HEK293 (cell line): ENCODE data around the gene CMKLR1.

ENCODE experiments used
- CTCF ChIA-PET: fragments of 350-600 bp; formaldehyde crosslinking; extraction: SDS; loops from one replicate; lab custom pipeline; 2021; ENCODE audit warnings: antibody characterized with exemption; lab: Yijun Ruan, JAX
- POLR2A ChIA-PET: fragments of 300-600 bp; formaldehyde crosslinking; extraction: SDS; loops from one replicate; lab custom pipeline; 2020; ENCODE audit warnings: antibody characterized with exemption, inconsistent platforms; lab: Yijun Ruan, JAX
- H3K27ac ChIP-seq: fragments of 200-500 bp; sonication (Bioruptor generic); 2 replicates; pipeline ENCODE4 v1.5.1; 2014; ENCODE audit warnings: low read depth, low read length, control low read depth, inconsistent platforms; ENCODE audit errors: extremely low read depth
- H3K36me3 ChIP-seq, 2 experiments: fragments of 200-500 bp in 1 of 2; sonication (Bioruptor generic) in 1 of 2; 1 replicate in 1 of 2; 2 replicates in 1 of 2; pipeline ENCODE4 v1.5.1; 2014 to 2017; ENCODE audit warnings: inconsistent platforms in 2 of 2, low read length in 2 of 2; ENCODE audit not compliant: control insufficient read depth in 2 of 2, insufficient read depth in 1 of 2
- H3K4me1 ChIP-seq: fragments of 200-500 bp; sonication (Bioruptor generic); 2 replicates; pipeline ENCODE4 v1.5.1; 2014; ENCODE audit warnings: mild to moderate bottlenecking, low read length, inconsistent platforms; ENCODE audit not compliant: control insufficient read depth, insufficient read depth
- H3K4me3 ChIP-seq: 2 replicates; pipeline ENCODE4 v1.5.1; 2011; ENCODE audit warnings: low read depth, mild to moderate bottlenecking, control low read depth, low read length, moderate library complexity
- H3K9me3 ChIP-seq: fragments of 200-500 bp; sonication (Bioruptor generic); 2 replicates; pipeline ENCODE4 v1.5.1; 2014; ENCODE audit warnings: low read depth, low read length, inconsistent platforms; ENCODE audit not compliant: control insufficient read depth, insufficient read depth
- HOXD13 ChIP-seq: sonication (generic); formaldehyde crosslinking; IDR thresholded peaks from 2 replicates; pipeline ENCODE4 v1.8.0; 2022; ENCODE audit warnings: missing genetic modification reagents, borderline replicate concordance
- MEIS1 ChIP-seq: sonication (generic); formaldehyde crosslinking; IDR thresholded peaks from 2 replicates; pipeline ENCODE4 v1.8.1; 2022; ENCODE audit warnings: missing genetic modification reagents, mild to moderate bottlenecking, borderline replicate concordance
- OVOL3 ChIP-seq: fragments of 450-650 bp; formaldehyde crosslinking; IDR thresholded peaks from 2 replicates; pipeline ENCODE4 v1.5.1; 2016; ENCODE audit warnings: missing biosample characterization, missing genetic modification characterization
- SP3 ChIP-seq: fragments of 450-650 bp; formaldehyde crosslinking; IDR thresholded peaks from 2 replicates; pipeline ENCODE4 v1.5.1; 2016; ENCODE audit warnings: missing biosample characterization, missing genetic modification characterization
- ZIC2 ChIP-seq: fragments of 450-650 bp; formaldehyde crosslinking; IDR thresholded peaks from 2 replicates; pipeline ENCODE4 v1.5.1; 2016; ENCODE audit warnings: missing biosample characterization, missing genetic modification characterization
- ZNF138 ChIP-seq: fragments of 450-650 bp; formaldehyde crosslinking; IDR thresholded peaks from 2 replicates; pipeline ENCODE4 v1.5.1; 2016; ENCODE audit warnings: missing biosample characterization, missing genetic modification characterization, borderline replicate concordance
- ZNF16 ChIP-seq: fragments of 450-650 bp; formaldehyde crosslinking; IDR thresholded peaks from 2 replicates; pipeline ENCODE4 v1.5.1; 2016; ENCODE audit warnings: low read depth, missing biosample characterization, missing genetic modification characterization
- ZNF292 ChIP-seq: fragments of 450-650 bp; formaldehyde crosslinking; IDR thresholded peaks from 2 replicates; pipeline ENCODE4 v1.5.1; 2016; ENCODE audit warnings: low read depth, missing biosample characterization, missing genetic modification characterization, borderline replicate concordance
- ZNF426 ChIP-seq: fragments of 450-650 bp; formaldehyde crosslinking; IDR thresholded peaks from 2 replicates; pipeline ENCODE4 v1.5.1; 2017; ENCODE audit warnings: missing biosample characterization, missing genetic modification characterization, mild to moderate bottlenecking, inconsistent platforms, moderate library complexity
- ZNF544 ChIP-seq: fragments of 450-650 bp; formaldehyde crosslinking; IDR thresholded peaks from 2 replicates; pipeline ENCODE4 v1.5.0; 2017; ENCODE audit warnings: missing biosample characterization, missing genetic modification characterization
- ZNF610 ChIP-seq: fragments of 450-650 bp; formaldehyde crosslinking; IDR thresholded peaks from 2 replicates; pipeline ENCODE4 v1.5.1; 2016; ENCODE audit warnings: missing biosample characterization, missing genetic modification characterization, borderline replicate concordance
- ZNF792 ChIP-seq: fragments of 450-650 bp; formaldehyde crosslinking; IDR thresholded peaks from 2 replicates; pipeline ENCODE4 v1.5.1; 2016; ENCODE audit warnings: missing biosample characterization, missing genetic modification characterization
- ZSCAN23 ChIP-seq: fragments of 450-650 bp; formaldehyde crosslinking; IDR thresholded peaks from 2 replicates; pipeline ENCODE4 v1.5.1; 2016; ENCODE audit warnings: missing biosample characterization, missing genetic modification characterization
- TF ChIP-seq, protein P1 (sequence below): fragments of 450-650 bp; formaldehyde crosslinking; IDR thresholded peaks from 2 replicates; pipeline ENCODE4 v1.5.1; 2016; ENCODE audit warnings: missing biosample characterization, missing genetic modification characterization
- TF ChIP-seq, protein P2 (sequence below): fragments of 450-650 bp; formaldehyde crosslinking; IDR thresholded peaks from 2 replicates; pipeline ENCODE4 v1.5.1; 2016; ENCODE audit warnings: missing biosample characterization, missing genetic modification characterization
- TF ChIP-seq, protein P3 (sequence below): fragments of 450-650 bp; formaldehyde crosslinking; IDR thresholded peaks from 2 replicates; pipeline ENCODE4 v1.5.1; 2017; ENCODE audit warnings: missing biosample characterization, missing genetic modification characterization
- TF ChIP-seq, protein P4 (sequence below): fragments of 450-650 bp; formaldehyde crosslinking; IDR thresholded peaks from 2 replicates; pipeline ENCODE4 v1.5.1; 2016; ENCODE audit warnings: missing biosample characterization, missing genetic modification characterization

Gene CMKLR1

DNA sequence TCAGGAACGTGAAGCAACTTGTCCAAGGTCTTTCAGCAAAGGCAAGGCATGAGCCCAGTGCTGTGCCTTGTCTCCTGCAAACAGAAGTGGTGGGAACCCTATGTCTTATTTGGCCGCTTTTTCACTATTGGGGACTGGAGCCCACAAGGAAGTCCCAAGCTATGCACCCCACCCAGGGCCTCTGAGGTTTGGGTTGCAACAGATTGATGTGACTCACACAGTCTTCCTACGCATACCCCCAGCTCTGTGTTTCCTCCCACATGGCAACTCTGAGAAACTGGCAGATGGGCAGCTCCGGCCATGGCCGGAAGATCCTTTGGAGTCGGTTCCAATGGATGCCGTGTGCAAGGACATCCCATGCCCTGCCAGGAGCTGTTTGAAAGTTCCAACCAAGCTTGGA, 28.3 kb upstream of the CMKLR1 start (continued):
- TF ChIP-seq ZNF610 (tag by site-specific recombination), result no peak

DNA sequence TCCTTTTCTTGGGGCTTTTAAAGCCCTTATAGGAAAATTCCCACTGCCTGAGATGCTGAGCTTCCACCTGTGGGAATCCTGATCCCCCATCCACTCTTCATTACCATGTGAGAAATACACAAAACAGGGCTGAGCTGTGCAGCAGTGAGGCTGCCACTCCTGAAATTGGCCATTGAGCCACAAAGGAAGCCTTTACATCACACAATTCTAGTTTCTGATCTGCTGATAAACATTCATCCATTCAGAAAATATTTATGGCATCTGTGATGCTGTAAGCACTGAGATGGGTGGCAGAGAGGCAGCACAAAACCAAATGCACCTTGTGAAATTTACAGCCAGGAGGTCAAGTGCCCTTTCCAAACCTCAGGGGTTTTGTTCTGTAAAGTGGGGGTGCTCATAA, 26.2 kb upstream of the CMKLR1 start:
- POLR2A ChIA-PET, result no interaction called here
- Histone ChIP-seq H3K4me3 (no peak overlapping the region), H3K27ac (no peak overlapping the region), H3K36me3 (no peaks in the 10 kb centered on the region), H3K9me3 (no peaks in the 10 kb centered on the region), H3K4me1 (no peaks in the 10 kb centered on the region)
- CTCF ChIA-PET, result no interaction called here
- TF ChIP-seq, protein P1, sequence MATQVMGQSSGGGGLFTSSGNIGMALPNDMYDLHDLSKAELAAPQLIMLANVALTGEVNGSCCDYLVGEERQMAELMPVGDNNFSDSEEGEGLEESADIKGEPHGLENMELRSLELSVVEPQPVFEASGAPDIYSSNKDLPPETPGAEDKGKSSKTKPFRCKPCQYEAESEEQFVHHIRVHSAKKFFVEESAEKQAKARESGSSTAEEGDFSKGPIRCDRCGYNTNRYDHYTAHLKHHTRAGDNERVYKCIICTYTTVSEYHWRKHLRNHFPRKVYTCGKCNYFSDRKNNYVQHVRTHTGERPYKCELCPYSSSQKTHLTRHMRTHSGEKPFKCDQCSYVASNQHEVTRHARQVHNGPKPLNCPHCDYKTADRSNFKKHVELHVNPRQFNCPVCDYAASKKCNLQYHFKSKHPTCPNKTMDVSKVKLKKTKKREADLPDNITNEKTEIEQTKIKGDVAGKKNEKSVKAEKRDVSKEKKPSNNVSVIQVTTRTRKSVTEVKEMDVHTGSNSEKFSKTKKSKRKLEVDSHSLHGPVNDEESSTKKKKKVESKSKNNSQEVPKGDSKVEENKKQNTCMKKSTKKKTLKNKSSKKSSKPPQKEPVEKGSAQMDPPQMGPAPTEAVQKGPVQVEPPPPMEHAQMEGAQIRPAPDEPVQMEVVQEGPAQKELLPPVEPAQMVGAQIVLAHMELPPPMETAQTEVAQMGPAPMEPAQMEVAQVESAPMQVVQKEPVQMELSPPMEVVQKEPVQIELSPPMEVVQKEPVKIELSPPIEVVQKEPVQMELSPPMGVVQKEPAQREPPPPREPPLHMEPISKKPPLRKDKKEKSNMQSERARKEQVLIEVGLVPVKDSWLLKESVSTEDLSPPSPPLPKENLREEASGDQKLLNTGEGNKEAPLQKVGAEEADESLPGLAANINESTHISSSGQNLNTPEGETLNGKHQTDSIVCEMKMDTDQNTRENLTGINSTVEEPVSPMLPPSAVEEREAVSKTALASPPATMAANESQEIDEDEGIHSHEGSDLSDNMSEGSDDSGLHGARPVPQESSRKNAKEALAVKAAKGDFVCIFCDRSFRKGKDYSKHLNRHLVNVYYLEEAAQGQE (tag by site-specific recombination), result no peak
- TF ChIP-seq ZIC2 (tag by site-specific recombination) (no peak), ZSCAN23 (tag by site-specific recombination) (no peak), ZNF792 (no peak)

DNA sequence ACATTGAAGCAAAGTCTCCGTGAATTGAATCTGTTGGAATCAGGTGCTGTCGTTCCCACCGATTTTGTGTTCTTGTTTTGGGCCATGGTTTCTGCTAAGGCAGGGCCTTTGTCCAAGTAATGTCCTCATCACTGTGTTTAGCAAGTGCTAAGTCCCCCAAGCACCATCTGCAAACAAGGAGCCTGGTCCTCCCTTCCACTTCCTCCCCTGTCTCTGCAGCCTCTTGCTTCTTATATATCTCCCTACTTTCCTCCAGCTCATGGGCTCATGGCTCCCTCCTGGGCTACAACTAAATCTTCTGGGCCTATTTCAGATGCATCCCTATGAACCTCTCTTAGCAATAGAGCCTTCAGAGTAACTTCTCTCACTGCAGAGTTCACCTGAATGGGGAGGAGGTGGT, 25.8 kb upstream of the CMKLR1 start:
- H3K4me1 ChIP-seq, result no peaks in the 10 kb centered on the region
- CTCF ChIA-PET, result no interaction called here
- POLR2A ChIA-PET, result no interaction called here
- no peak overlapping the region for H3K4me3 ChIP-seq
- TF ChIP-seq, protein P2, sequence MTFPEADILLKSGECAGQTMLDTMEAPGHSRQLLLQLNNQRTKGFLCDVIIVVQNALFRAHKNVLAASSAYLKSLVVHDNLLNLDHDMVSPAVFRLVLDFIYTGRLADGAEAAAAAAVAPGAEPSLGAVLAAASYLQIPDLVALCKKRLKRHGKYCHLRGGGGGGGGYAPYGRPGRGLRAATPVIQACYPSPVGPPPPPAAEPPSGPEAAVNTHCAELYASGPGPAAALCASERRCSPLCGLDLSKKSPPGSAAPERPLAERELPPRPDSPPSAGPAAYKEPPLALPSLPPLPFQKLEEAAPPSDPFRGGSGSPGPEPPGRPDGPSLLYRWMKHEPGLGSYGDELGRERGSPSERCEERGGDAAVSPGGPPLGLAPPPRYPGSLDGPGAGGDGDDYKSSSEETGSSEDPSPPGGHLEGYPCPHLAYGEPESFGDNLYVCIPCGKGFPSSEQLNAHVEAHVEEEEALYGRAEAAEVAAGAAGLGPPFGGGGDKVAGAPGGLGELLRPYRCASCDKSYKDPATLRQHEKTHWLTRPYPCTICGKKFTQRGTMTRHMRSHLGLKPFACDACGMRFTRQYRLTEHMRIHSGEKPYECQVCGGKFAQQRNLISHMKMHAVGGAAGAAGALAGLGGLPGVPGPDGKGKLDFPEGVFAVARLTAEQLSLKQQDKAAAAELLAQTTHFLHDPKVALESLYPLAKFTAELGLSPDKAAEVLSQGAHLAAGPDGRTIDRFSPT, result no peak
- no peak for TF ChIP-seq HOXD13 (CRISPR knock-in tag)
- TF ChIP-seq ZNF16 (tag by site-specific recombination), result no peak
- TF ChIP-seq ZNF292 (tag by site-specific recombination), result no peak
- TF ChIP-seq ZNF138 (tag by site-specific recombination), result no peak
- TF ChIP-seq ZNF426 (tag by site-specific recombination), result no peak
- TF ChIP-seq SP3 (tag by site-specific recombination), result no peak
- no peak for TF ChIP-seq ZNF544 (tag by site-specific recombination)
- TF ChIP-seq OVOL3 (tag by site-specific recombination), result no peak
- TF ChIP-seq, protein P3, sequence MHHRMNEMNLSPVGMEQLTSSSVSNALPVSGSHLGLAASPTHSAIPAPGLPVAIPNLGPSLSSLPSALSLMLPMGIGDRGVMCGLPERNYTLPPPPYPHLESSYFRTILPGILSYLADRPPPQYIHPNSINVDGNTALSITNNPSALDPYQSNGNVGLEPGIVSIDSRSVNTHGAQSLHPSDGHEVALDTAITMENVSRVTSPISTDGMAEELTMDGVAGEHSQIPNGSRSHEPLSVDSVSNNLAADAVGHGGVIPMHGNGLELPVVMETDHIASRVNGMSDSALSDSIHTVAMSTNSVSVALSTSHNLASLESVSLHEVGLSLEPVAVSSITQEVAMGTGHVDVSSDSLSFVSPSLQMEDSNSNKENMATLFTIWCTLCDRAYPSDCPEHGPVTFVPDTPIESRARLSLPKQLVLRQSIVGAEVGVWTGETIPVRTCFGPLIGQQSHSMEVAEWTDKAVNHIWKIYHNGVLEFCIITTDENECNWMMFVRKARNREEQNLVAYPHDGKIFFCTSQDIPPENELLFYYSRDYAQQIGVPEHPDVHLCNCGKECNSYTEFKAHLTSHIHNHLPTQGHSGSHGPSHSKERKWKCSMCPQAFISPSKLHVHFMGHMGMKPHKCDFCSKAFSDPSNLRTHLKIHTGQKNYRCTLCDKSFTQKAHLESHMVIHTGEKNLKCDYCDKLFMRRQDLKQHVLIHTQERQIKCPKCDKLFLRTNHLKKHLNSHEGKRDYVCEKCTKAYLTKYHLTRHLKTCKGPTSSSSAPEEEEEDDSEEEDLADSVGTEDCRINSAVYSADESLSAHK (tag by site-specific recombination), result no peak
- TF ChIP-seq, protein P4, sequence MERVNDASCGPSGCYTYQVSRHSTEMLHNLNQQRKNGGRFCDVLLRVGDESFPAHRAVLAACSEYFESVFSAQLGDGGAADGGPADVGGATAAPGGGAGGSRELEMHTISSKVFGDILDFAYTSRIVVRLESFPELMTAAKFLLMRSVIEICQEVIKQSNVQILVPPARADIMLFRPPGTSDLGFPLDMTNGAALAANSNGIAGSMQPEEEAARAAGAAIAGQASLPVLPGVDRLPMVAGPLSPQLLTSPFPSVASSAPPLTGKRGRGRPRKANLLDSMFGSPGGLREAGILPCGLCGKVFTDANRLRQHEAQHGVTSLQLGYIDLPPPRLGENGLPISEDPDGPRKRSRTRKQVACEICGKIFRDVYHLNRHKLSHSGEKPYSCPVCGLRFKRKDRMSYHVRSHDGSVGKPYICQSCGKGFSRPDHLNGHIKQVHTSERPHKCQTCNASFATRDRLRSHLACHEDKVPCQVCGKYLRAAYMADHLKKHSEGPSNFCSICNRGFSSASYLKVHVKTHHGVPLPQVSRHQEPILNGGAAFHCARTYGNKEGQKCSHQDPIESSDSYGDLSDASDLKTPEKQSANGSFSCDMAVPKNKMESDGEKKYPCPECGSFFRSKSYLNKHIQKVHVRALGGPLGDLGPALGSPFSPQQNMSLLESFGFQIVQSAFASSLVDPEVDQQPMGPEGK (tag by site-specific recombination), result no peak
- TF ChIP-seq MEIS1 (CRISPR knock-in tag), result no peak
- TF ChIP-seq, all 188 proteins: peak for 0
- no peak overlapping the region for H3K27ac ChIP-seq
- H3K9me3 ChIP-seq, result no peaks in the 10 kb centered on the region
- no peaks in the 10 kb centered on the region for H3K36me3 ChIP-seq
